ENCODE data around the gene ACO2.

ACO2 gene

DNA sequence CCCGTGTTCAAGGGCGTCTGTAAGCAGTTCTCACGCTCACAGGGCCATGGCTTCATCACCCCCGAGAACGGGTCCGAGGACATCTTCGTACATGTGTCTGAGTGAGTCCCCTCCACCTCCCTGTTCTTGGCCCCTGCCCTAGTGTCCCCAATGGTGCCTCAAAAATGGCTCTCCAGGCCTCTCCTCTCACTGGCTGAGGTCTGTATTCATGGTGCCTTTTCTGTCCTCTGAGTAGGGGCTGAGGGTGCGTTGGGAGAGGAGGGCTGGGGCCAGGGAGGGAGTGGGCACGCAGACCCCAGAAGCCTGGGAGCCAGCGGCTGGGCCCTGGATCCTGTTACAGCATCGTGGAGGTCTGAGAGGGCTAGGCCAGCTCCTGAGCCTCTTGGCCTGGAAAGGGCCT, 104.8 kb downstream of the ACO2 start:
- no peak for DNase-seq

DNA sequence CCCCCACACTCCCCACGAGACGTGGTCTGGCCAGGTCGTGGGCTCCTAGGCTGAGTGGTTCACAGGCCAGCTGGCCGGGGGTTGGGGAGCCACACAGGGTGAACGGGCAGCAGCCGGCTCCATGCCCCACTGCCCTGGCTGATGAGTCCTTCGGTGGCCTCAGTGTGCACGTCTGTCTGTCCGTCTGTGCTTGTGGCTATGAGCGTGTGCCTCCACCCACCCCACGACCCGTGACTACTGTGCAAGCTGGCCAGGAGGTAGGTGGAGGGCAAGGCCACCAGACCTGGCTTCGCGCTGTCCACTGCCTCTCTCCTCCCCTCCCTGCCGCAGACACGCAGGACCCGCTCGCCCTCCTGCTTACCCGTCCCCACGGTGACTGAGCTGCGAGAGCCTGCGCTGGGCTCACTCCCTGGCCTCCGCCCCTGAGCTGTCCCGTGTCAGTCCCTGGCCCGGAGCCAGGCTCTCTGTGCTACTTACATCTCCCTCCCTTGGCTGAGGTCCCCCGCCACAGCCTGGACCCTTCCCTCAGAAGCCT, 106.0 kb downstream of the ACO2 start:
- DNase-seq, result no peak

- no peak for DNase-seq
Measured at GRCh38 chr22:41575533-41575932, 106.6 kb downstream of the ACO2 start.

DNA sequence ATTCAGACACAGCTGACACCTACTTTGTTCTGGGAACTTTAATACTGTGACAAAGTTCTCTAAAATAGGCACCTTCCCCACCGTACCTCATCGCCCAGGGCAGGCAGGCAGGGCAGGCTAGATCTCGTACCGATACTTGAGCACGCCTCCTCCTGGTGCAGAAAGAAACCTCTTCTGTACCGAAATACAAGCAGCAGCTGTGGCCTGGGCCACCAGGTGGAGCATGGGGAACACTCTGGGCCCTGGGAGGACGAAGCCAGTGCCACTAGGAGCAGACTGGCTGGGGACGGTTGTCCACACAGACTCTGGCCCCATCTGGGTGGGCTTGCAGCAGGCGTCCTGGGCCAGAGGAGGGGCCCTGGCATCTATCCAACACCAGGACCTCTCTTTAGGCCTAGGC, 108.0 kb downstream of the ACO2 start:
- no peak for DNase-seq

DNA sequence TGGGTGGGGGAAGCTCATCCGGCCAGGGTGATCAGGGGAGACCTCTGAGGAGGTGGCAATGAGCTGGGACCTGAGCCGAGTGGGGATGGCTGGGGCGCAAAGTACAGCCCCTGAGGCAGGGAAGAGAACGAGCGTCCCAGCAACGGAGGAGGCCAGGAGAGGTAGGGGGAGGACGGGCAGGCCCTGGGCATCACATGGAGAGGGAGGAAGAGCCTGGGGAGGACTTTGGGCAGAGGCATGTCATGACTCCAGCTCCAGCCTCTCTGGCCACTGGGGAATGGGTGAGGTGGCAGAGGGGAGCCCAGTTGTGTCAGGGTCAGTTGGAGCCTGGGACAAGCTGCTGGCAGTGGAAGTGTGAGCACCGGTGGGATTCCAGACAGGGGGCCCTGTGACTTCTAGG, 109.2 kb downstream of the ACO2 start:
- no peak for DNase-seq

Measured in stimulated activated CD4-positive, alpha-beta T cell treated with anti-CD3 and anti-CD28 coated beads, Interleukin-4, amount 100 ng/mL, for 4 hours (primary cell).